GM18517 (cell line): Measurements from ENCODE around the gene CDK19.
"Not testable (repeated sequence)": the region's sequence is repeated elsewhere in the genome, so short reads cannot be mapped to it uniquely, and the experiment has no call there.

Experiments
- ATAC-seq: cut with Tn5 transposase; IDR thresholded peaks from one replicate; pipeline ENCODE4 v1.9.1; 2021; ENCODE audit warnings: mild to moderate bottlenecking, moderate library complexity; ENCODE audit not compliant: unreplicated experiment

Gene CDK19

GRCh38 chr6:110815411-110816409 lies at the start of gene CDK19:
TSS of gene CDK19 (minus strand) at chr6:110815469. CDS start at chr6:110815136, 333 bp downstream.
- ATAC-seq, result peak; percentile 71

- no peak for ATAC-seq
Observed at GRCh38 chr6:110864824-110865223, 49.6 kb upstream of the CDK19 start.

GRCh38 chr6:110859335-110859792 lies 44.1 kb upstream of the CDK19 start:
- no peak for ATAC-seq

GRCh38 chr6:110858562-110859214 lies 43.4 kb upstream of the CDK19 start:
- ATAC-seq, result no peak

GRCh38 chr6:110858016-110858415 lies 42.7 kb upstream of the CDK19 start:
- no peak for ATAC-seq

GRCh38 chr6:110856296-110856695 lies 41.0 kb upstream of the CDK19 start:
- ATAC-seq, result no peak

GRCh38 chr6:110853754-110854477 lies 38.6 kb upstream of the CDK19 start:
- ATAC-seq, result no peak

GRCh38 chr6:110852773-110853172 lies 37.5 kb upstream of the CDK19 start:
- ATAC-seq, result no peak

- ATAC-seq, result no peak
Observed at GRCh38 chr6:110849781-110850180, 34.5 kb upstream of the CDK19 start.

- ATAC-seq, result no peak
Observed at GRCh38 chr6:110841266-110841665, 26.0 kb upstream of the CDK19 start.

- ATAC-seq, result not testable (repeated sequence)
Observed at GRCh38 chr6:110835751-110836150, 20.5 kb upstream of the CDK19 start.

GRCh38 chr6:110833831-110834230 lies 18.6 kb upstream of the CDK19 start:
- ATAC-seq, result no peak

GRCh38 chr6:110831405-110831804 lies 16.1 kb upstream of the CDK19 start:
- no peak for ATAC-seq

- no peak for ATAC-seq
Observed at GRCh38 chr6:110828396-110828795, 13.1 kb upstream of the CDK19 start.

GRCh38 chr6:110826236-110827129 lies 11.2 kb upstream of the CDK19 start:
- ATAC-seq, result no peak

- ATAC-seq, result no peak
Observed at GRCh38 chr6:110823146-110823545, 7.9 kb upstream of the CDK19 start.

GRCh38 chr6:110822249-110822648 lies 7.0 kb upstream of the CDK19 start:
- no peak for ATAC-seq

- no peak for ATAC-seq
Observed at GRCh38 chr6:110816677-110817076, 1.4 kb upstream of the CDK19 start.

- peak; percentile 12 for ATAC-seq
Observed at GRCh38 chr6:110815015-110815410, 256 bp downstream of the CDK19 start.
